Neural cell (in vitro differentiated cells): Measurements from ENCODE around the gene CD1E. TPM values are rescaled to one million over a fixed set of nuclear protein-coding genes. Genes with fewer than 3 reads are reported as not detected.

Source experiments
- H2AFZ ChIP-seq: fragments of 200-600, 300-800 bp; sonication (generic), shearing (Covaris generic); 2 replicates; pipeline ENCODE4 v1.6.0; 2014; ENCODE audit warnings: low read depth, mild to moderate bottlenecking, antibody characterized with exemption, low read length, moderate library complexity
- H3F3A ChIP-seq: fragments of 200-600 bp; shearing (Covaris generic); 2 replicates; pipeline ENCODE4 v1.6.1; 2016; ENCODE audit warnings: mild to moderate bottlenecking, moderate library complexity, mixed read lengths, antibody characterized with exemption, low read length; ENCODE audit not compliant: insufficient read depth, poor library complexity, severe bottlenecking
- H3K27ac ChIP-seq: fragments of 200-600, 300-800 bp; sonication (generic), shearing (Covaris generic); 2 replicates; pipeline ENCODE4 v1.5.1; 2014; ENCODE audit warnings: mild to moderate bottlenecking, low read length, moderate library complexity
- H3K27me3 ChIP-seq: fragments of 300-800, 200-600 bp; sonication (generic), shearing (Covaris generic); 2 replicates; pipeline ENCODE4 v1.6.0; 2014; ENCODE audit warnings: mild to moderate bottlenecking, low read depth, low read length, moderate library complexity; ENCODE audit not compliant: insufficient read depth
- H3K36me3 ChIP-seq: fragments of 300-800, 200-600 bp; sonication (generic), shearing (Covaris generic); 2 replicates; pipeline ENCODE4 v1.5.1; 2014; ENCODE audit warnings: mild to moderate bottlenecking, antibody characterized with exemption, low read length, moderate library complexity; ENCODE audit not compliant: insufficient read depth
- H3K4me2 ChIP-seq: fragments of 300-800, 200-600 bp; sonication (generic), shearing (Covaris generic); 2 replicates; pipeline ENCODE4 v1.6.0; 2014; ENCODE audit warnings: mild to moderate bottlenecking, low read length
- H3K4me3 ChIP-seq: fragments of 300-800, 200-600 bp; sonication (generic), shearing (Covaris generic); 2 replicates; pipeline ENCODE4 v1.5.1; 2014; ENCODE audit warnings: mild to moderate bottlenecking, low read length, moderate library complexity
- H3K79me2 ChIP-seq: fragments of 200-600 bp; shearing (Covaris generic); replicated peaks from 2 replicates; pipeline ENCODE4 v1.6.0; 2014; ENCODE audit warnings: mild to moderate bottlenecking, low read length, moderate library complexity; ENCODE audit not compliant: insufficient read depth
- H3K9ac ChIP-seq: fragments of 300-800, 200-600 bp; sonication (generic), shearing (Covaris generic); 2 replicates; pipeline ENCODE4 v1.6.1; 2016; ENCODE audit warnings: mild to moderate bottlenecking, low read length, mixed read lengths
- H3K9me2 ChIP-seq: fragments of 200-600 bp; shearing (Covaris generic); 2 replicates; pipeline ENCODE4 v1.6.1; 2016; ENCODE audit warnings: mild to moderate bottlenecking, low read length, mixed read lengths; ENCODE audit not compliant: insufficient read depth
- H3K9me3 ChIP-seq: fragments of 200-600, 300-800 bp; sonication (generic), shearing (Covaris generic); 2 replicates; pipeline ENCODE4 v1.6.1; 2016; ENCODE audit warnings: mild to moderate bottlenecking, mixed run types, low read length, moderate library complexity, mixed read lengths
- H4K20me1 ChIP-seq: fragments of 200-600 bp; shearing (Covaris generic); 2 replicates; pipeline ENCODE4 v1.6.1; 2016; ENCODE audit warnings: mild to moderate bottlenecking, mixed run types; ENCODE audit not compliant: insufficient read depth
- EP300 ChIP-seq: fragments of 450-650 bp; conservative IDR thresholded peaks from 2 replicates; pipeline ENCODE4 v1.6.1; 2014; ENCODE audit warnings: antibody characterized with exemption, mild to moderate bottlenecking, moderate library complexity; ENCODE audit not compliant: poor library complexity, severe bottlenecking
- EZH2 ChIP-seq: fragments of 200-600, 300-800 bp; shearing (Covaris generic), sonication (generic); IDR thresholded peaks from 2 replicates; pipeline ENCODE4 v1.6.1; 2014; ENCODE audit warnings: antibody characterized with exemption, low read length, borderline replicate concordance, mild to moderate bottlenecking; ENCODE audit not compliant: insufficient read depth, poor library complexity, severe bottlenecking
- MXI1 ChIP-seq: fragments of 450-650 bp; conservative IDR thresholded peaks from 2 replicates; pipeline ENCODE4 v1.6.1; 2014; ENCODE audit warnings: antibody characterized with exemption, mild to moderate bottlenecking; ENCODE audit not compliant: poor library complexity, severe bottlenecking
- POLR2AphosphoS5 ChIP-seq: IDR thresholded peaks from 2 replicates; pipeline ENCODE4 v1.6.1; 2012
- RAD21 ChIP-seq: fragments of 450-650 bp; conservative IDR thresholded peaks from 2 replicates; pipeline ENCODE4 v1.6.1; 2014; ENCODE audit warnings: antibody characterized with exemption, mild to moderate bottlenecking, moderate library complexity
- SMC3 ChIP-seq: fragments of 450-650 bp; conservative IDR thresholded peaks from 2 replicates; pipeline ENCODE4 v1.6.1; 2014; ENCODE audit warnings: antibody characterized with exemption, mild to moderate bottlenecking, moderate library complexity; ENCODE audit not compliant: poor library complexity
- TAF1 ChIP-seq: IDR thresholded peaks from 2 replicates; pipeline ENCODE4 v1.6.1; 2012; ENCODE audit warnings: low read depth
- polyA plus RNA-seq: library from polyadenylated mRNA; depleted of rRNA; stranded (reverse); fragments of >200 nt; gene quantifications from 2 replicates; pipeline ENCODE4 v1.2.3, GENCODE V29; 2014
- TF ChIP-seq, protein P1 (sequence below): IDR thresholded peaks from 2 replicates; pipeline ENCODE4 v1.6.1; 2012; ENCODE audit warnings: borderline replicate concordance
- TF ChIP-seq, protein P2 (sequence below): fragments of 450-650 bp; IDR thresholded peaks from 2 replicates; pipeline ENCODE4 v1.5.1; 2014; ENCODE audit warnings: antibody characterized with exemption, mild to moderate bottlenecking, moderate library complexity; ENCODE audit not compliant: poor library complexity, severe bottlenecking

The CD1E gene
- polyA plus RNA-seq, 1 donor from 2014 or later, result not detected

GRCh38 chr1:158333405-158334155, 20.1 kb upstream of the CD1E start:
- no peaks in the 10 kb centered on the region for H3K9me2 ChIP-seq
- H3F3A ChIP-seq, result no peaks in the 10 kb centered on the region
- no peaks in the 10 kb centered on the region for H3K9me3 ChIP-seq
- H4K20me1 ChIP-seq, result no peaks in the 10 kb centered on the region
- TF ChIP-seq, protein P1, sequence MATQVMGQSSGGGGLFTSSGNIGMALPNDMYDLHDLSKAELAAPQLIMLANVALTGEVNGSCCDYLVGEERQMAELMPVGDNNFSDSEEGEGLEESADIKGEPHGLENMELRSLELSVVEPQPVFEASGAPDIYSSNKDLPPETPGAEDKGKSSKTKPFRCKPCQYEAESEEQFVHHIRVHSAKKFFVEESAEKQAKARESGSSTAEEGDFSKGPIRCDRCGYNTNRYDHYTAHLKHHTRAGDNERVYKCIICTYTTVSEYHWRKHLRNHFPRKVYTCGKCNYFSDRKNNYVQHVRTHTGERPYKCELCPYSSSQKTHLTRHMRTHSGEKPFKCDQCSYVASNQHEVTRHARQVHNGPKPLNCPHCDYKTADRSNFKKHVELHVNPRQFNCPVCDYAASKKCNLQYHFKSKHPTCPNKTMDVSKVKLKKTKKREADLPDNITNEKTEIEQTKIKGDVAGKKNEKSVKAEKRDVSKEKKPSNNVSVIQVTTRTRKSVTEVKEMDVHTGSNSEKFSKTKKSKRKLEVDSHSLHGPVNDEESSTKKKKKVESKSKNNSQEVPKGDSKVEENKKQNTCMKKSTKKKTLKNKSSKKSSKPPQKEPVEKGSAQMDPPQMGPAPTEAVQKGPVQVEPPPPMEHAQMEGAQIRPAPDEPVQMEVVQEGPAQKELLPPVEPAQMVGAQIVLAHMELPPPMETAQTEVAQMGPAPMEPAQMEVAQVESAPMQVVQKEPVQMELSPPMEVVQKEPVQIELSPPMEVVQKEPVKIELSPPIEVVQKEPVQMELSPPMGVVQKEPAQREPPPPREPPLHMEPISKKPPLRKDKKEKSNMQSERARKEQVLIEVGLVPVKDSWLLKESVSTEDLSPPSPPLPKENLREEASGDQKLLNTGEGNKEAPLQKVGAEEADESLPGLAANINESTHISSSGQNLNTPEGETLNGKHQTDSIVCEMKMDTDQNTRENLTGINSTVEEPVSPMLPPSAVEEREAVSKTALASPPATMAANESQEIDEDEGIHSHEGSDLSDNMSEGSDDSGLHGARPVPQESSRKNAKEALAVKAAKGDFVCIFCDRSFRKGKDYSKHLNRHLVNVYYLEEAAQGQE, result no peak
- TF ChIP-seq EZH2 (no peak), POLR2AphosphoS5 (no peak), MXI1 (no peak), SMC3 (no peak), TAF1 (no peak), RAD21 (no peak), EP300 (no peak)
- TF ChIP-seq, protein P2, sequence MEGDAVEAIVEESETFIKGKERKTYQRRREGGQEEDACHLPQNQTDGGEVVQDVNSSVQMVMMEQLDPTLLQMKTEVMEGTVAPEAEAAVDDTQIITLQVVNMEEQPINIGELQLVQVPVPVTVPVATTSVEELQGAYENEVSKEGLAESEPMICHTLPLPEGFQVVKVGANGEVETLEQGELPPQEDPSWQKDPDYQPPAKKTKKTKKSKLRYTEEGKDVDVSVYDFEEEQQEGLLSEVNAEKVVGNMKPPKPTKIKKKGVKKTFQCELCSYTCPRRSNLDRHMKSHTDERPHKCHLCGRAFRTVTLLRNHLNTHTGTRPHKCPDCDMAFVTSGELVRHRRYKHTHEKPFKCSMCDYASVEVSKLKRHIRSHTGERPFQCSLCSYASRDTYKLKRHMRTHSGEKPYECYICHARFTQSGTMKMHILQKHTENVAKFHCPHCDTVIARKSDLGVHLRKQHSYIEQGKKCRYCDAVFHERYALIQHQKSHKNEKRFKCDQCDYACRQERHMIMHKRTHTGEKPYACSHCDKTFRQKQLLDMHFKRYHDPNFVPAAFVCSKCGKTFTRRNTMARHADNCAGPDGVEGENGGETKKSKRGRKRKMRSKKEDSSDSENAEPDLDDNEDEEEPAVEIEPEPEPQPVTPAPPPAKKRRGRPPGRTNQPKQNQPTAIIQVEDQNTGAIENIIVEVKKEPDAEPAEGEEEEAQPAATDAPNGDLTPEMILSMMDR, result no peak
- H3K36me3 ChIP-seq, result no peaks in the 10 kb centered on the region
- no peak overlapping the region for H2AFZ ChIP-seq
- H3K4me2 ChIP-seq, result no peak overlapping the region
- no peak overlapping the region for H3K9ac ChIP-seq
- H3K27ac ChIP-seq, result no peak overlapping the region
- H3K79me2 ChIP-seq, result no peaks in the 10 kb centered on the region
- H3K27me3 ChIP-seq, result no peaks in the 10 kb centered on the region
- no peak overlapping the region for H3K4me3 ChIP-seq

GRCh38 chr1:158334526-158335212, 19.0 kb upstream of the CD1E start:
- Histone ChIP-seq H3K79me2 (no peaks in the 10 kb centered on the region), H3K9ac (no peak overlapping the region), H3K9me3 (no peaks in the 10 kb centered on the region), H3F3A (no peaks in the 10 kb centered on the region), H3K27me3 (no peaks in the 10 kb centered on the region), H3K4me3 (no peak overlapping the region), H4K20me1 (no peaks in the 10 kb centered on the region), H3K36me3 (no peaks in the 10 kb centered on the region), H2AFZ (no peak overlapping the region), H3K9me2 (no peaks in the 10 kb centered on the region), H3K27ac (no peak overlapping the region), H3K4me2 (no peak overlapping the region)
- TF ChIP-seq EP300 (no peak), SMC3 (no peak), POLR2AphosphoS5 (no peak), TAF1 (no peak), RAD21 (no peak), EZH2 (no peak), MXI1 (no peak)
- TF ChIP-seq, protein P1, result no peak
- TF ChIP-seq, protein P2, result no peak
